OCI-LY3 (cell line): ENCODE measurements around the gene DUSP7.

ENCODE experiments used
- H2AFZ ChIP-seq: fragments of 200-600, 300-600 bp; shearing (Covaris generic); 2 replicates; pipeline ENCODE4 v1.6.0; 2014; ENCODE audit warnings: antibody characterized with exemption, low read depth, low read length
- H3K27ac ChIP-seq: fragments of 200-600, 300-600 bp; sonication (generic); 2 replicates; pipeline ENCODE4 v1.5.1; 2014; ENCODE audit warnings: mild to moderate bottlenecking, low read length, moderate library complexity, mixed read lengths
- H3K27me3 ChIP-seq: fragments of 200-600, 300-600 bp; sonication (generic); 2 replicates; pipeline ENCODE4 v1.6.1; 2014; ENCODE audit warnings: low read depth, low read length, mixed read lengths
- H3K36me3 ChIP-seq: fragments of 200-600, 300-600 bp; sonication (generic); replicated peaks from 2 replicates; pipeline ENCODE3; 2014; ENCODE audit warnings: low read depth, low read length, mixed read lengths
- H3K4me1 ChIP-seq: fragments of 300-600, 200-600 bp; sonication (generic); 2 replicates; pipeline ENCODE4 v1.6.1; 2014; ENCODE audit warnings: low read length, mixed read lengths
- H3K4me2 ChIP-seq: fragments of 200-600, 300-600 bp; sonication (generic); 2 replicates; pipeline ENCODE4 v1.6.1; 2014; ENCODE audit warnings: low read length, mixed read lengths
- H3K4me3 ChIP-seq: fragments of 300-600, 200-600 bp; sonication (generic); 2 replicates; pipeline ENCODE4 v1.5.1; 2014; ENCODE audit warnings: antibody characterized with exemption, mild to moderate bottlenecking, low read length, moderate library complexity
- H3K79me2 ChIP-seq: fragments of 300-600, 200-600 bp; shearing (Covaris generic); 2 replicates; pipeline ENCODE4 v1.6.1; 2014; ENCODE audit warnings: mild to moderate bottlenecking, low read length, mixed read lengths
- H3K9ac ChIP-seq: fragments of 300-600, 200-600 bp; shearing (Covaris generic); 2 replicates; pipeline ENCODE4 v1.6.0; 2014; ENCODE audit warnings: mild to moderate bottlenecking, low read length, moderate library complexity
- H3K9me3 ChIP-seq: fragments of 200-600, 300-600 bp; shearing (Covaris generic); 2 replicates; pipeline ENCODE4 v1.6.1; 2014; ENCODE audit warnings: low read length, mixed read lengths; ENCODE audit not compliant: insufficient read depth
- H4K20me1 ChIP-seq: fragments of 200-600, 300-600 bp; sonication (generic); 2 replicates; pipeline ENCODE4 v1.6.1; 2016; ENCODE audit warnings: low read length, mixed read lengths; ENCODE audit not compliant: insufficient read depth
- EZH2phosphoT487 ChIP-seq: fragments of 200-600 bp; shearing (Covaris generic); IDR thresholded peaks from 2 replicates; pipeline ENCODE4 v1.6.1; 2018; ENCODE audit warnings: antibody characterized with exemption, mixed run types, low read depth
- TF ChIP-seq, protein P1 (sequence below): fragments of 200-600, 300-600 bp; sonication (generic); IDR thresholded peaks from 2 replicates; pipeline ENCODE4 v1.5.1; 2014; ENCODE audit warnings: antibody characterized with exemption, low read length, low read depth

The DUSP7 gene

DNA sequence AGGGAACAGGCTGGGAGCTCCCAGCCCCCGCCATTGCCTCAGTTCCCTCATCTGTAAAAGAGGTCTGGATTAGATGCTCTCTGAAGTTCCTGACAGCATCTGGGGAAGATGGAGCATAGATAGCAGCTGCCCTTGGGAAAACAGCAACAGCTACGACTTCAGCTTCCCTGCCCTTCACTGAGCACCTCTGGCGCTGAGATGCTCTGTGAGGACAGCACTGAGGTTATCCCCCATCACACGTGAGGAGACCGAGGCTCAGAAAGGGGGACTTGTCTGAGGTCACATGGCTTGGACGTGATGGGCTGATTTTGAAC lies 49.6 kb downstream of the DUSP7 start:
- H3K9ac ChIP-seq, result no peak overlapping the region
- no peaks in the 10 kb centered on the region for H3K79me2 ChIP-seq
- no peak for TF ChIP-seq EZH2phosphoT487
- TF ChIP-seq, protein P1, sequence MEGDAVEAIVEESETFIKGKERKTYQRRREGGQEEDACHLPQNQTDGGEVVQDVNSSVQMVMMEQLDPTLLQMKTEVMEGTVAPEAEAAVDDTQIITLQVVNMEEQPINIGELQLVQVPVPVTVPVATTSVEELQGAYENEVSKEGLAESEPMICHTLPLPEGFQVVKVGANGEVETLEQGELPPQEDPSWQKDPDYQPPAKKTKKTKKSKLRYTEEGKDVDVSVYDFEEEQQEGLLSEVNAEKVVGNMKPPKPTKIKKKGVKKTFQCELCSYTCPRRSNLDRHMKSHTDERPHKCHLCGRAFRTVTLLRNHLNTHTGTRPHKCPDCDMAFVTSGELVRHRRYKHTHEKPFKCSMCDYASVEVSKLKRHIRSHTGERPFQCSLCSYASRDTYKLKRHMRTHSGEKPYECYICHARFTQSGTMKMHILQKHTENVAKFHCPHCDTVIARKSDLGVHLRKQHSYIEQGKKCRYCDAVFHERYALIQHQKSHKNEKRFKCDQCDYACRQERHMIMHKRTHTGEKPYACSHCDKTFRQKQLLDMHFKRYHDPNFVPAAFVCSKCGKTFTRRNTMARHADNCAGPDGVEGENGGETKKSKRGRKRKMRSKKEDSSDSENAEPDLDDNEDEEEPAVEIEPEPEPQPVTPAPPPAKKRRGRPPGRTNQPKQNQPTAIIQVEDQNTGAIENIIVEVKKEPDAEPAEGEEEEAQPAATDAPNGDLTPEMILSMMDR, result no peak
- H3K4me3 ChIP-seq, result no peak overlapping the region
- H3K27ac ChIP-seq, result no peak overlapping the region
- peaks cover 11% of the 10 kb centered on the region for H3K4me1 ChIP-seq
- H3K4me2 ChIP-seq, result no peak overlapping the region
- H4K20me1 ChIP-seq, result no peaks in the 10 kb centered on the region
- no peaks in the 10 kb centered on the region for H3K36me3 ChIP-seq
- no peaks in the 10 kb centered on the region for H3K9me3 ChIP-seq
- H3K27me3 ChIP-seq, result peaks cover 39% of the 10 kb centered on the region
- no peak overlapping the region for H2AFZ ChIP-seq

DNA sequence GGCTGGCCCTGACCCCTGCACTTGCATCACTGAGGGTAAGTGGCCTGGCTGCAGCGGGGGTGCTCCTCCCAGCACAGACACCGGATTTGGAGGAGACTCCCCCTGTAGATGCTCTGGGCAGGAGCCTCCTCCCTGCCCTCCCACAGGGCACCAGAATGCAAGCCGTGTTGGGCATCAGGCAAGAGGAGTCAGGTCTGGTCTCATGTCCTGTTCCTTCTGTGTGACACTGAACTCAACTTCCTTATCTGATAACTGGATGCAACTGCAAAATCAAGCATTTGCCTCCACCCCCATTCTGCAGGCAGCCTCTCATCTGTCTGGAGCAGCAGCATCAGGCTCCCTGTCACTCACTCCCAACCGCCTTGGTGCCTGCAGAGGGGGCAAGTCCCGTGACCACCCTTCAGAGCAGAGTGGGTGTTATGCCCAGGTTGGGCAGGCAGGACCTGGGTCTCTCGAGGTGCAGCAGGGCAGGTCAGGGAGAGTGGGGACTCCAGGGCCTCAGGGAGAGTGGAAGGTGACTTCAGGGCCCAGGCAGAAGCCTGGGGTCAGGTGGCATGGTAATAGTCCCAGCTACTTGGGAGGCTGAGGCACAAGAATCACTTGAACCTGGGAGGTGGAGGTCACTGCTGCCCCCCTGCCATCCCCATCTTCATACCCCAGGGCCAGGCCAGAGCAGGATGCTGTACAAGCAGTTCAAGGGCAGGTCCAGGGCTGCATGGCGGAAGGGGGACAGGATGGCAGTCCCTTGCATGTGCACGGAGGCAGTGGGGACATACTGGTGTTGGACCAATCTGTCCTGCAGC lies 50.2 kb downstream of the DUSP7 start:
- Histone ChIP-seq H3K9me3 (no peaks in the 10 kb centered on the region), H3K9ac (no peak overlapping the region), H4K20me1 (no peaks in the 10 kb centered on the region), H2AFZ (no peak overlapping the region), H3K4me1 (peaks cover 13% of the 10 kb centered on the region), H3K79me2 (no peaks in the 10 kb centered on the region), H3K27ac (no peak overlapping the region), H3K4me2 (peak overlapping the region; percentile 14; the same call in 1 of the 2 replicates), H3K36me3 (no peaks in the 10 kb centered on the region), H3K27me3 (peaks cover 39% of the 10 kb centered on the region), H3K4me3 (no peak overlapping the region)
- TF ChIP-seq, protein P1, result no peak
- TF ChIP-seq EZH2phosphoT487, result no peak

GRCh38 chr3:52005571-52005986 lies 50.8 kb downstream of the DUSP7 start:
- no peak for TF ChIP-seq EZH2phosphoT487
- TF ChIP-seq, protein P1, result no peak
- Histone ChIP-seq H3K9me3 (no peaks in the 10 kb centered on the region), H3K4me3 (no peak overlapping the region), H3K4me2 (peak overlapping the region; percentile 14; the same call in 1 of the 2 replicates), H2AFZ (no peak overlapping the region), H3K79me2 (no peaks in the 10 kb centered on the region), H3K36me3 (no peaks in the 10 kb centered on the region), H3K27me3 (peaks cover 34% of the 10 kb centered on the region), H3K9ac (no peak overlapping the region), H3K27ac (no peak overlapping the region), H3K4me1 (peaks cover 13% of the 10 kb centered on the region), H4K20me1 (no peaks in the 10 kb centered on the region)

GRCh38 chr3:52004906-52005395 lies 51.4 kb downstream of the DUSP7 start:
- Histone ChIP-seq H3K4me3 (no peak overlapping the region), H2AFZ (no peak overlapping the region), H3K4me1 (peaks cover 13% of the 10 kb centered on the region), H3K9ac (no peak overlapping the region), H3K4me2 (no peak overlapping the region), H3K27ac (no peak overlapping the region), H3K79me2 (no peaks in the 10 kb centered on the region), H4K20me1 (no peaks in the 10 kb centered on the region), H3K9me3 (no peaks in the 10 kb centered on the region), H3K36me3 (no peaks in the 10 kb centered on the region), H3K27me3 (peaks cover 28% of the 10 kb centered on the region)
- TF ChIP-seq, protein P1, result no peak
- no peak for TF ChIP-seq EZH2phosphoT487
